Heart left ventricle (tissue), 13 donors: ENCODE results near the gene RREB1.

Experiments used
- CTCF ChIP-seq, 12 donors: fragments of 200-600 bp; sonication (generic) in 4 of 12; IDR thresholded peaks; one replicate each; pipeline versions ENCODE4 v1.5.0 to v1.8.0; 2018 to 2022; ENCODE audit warnings: antibody characterized with exemption in 12 of 12, mild to moderate bottlenecking in 5 of 12
- POLR2A ChIP-seq, 2 donors: fragments of 450-650 bp; IDR thresholded peaks; one replicate each; pipeline ENCODE4 v1.6.1; 2017; ENCODE audit warnings: antibody characterized with exemption in 2 of 2, mild to moderate bottlenecking in 2 of 2, moderate library complexity in 2 of 2
- donor health status: ischemic (EF 13 %, LVEDD 7.1; RV severe dilation, severe dysfunction).
- donor health status: DM: no; HTN: yes; CAD: no.
- donor health status: DM: no; HTN: no; CAD: no.
- donor health status: ischemic (EF 25% LVEDD 6.9; RV normal size, moderate dysfunction).
- donor health status: ischemic (EF 25% LVEDD 5.7; RV mildly dilated, moderate dysfunction).
- donor health status: ischemic (EF 35%, LVEDD 5.7; RV mildly dilated, moderate dysfunction).
- donor health status: nonischemic (EF 11% LVEDD 7.7; RV severe dilation, severe dysfunction).
- donor health status: DM: yes; HTN: yes; CAD: no.
- donor health status: PGD.
- donor health status: ischemic (EF 29% LVEDD 5.4; RV normal size, mild dysfunction).
- donor health status: nonischemic (EF 23%, LVEDD 6.1; RV moderate dilation, normal function).

DNA sequence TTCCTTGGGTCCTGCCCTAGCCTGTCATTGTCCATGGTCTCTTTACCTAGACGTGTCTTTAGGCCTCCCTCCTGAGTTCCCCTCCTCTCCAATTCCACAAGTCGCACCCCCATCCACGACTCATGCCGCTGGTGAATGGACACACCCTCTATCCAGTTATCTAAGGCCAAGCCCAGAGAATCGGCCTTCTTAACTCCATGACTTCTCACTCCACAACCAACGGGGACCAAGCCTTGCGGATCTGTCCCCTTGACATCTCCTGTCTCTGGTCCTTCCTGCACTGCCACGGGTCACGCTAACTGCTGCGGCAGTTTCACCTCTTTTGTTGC, 7.0 kb upstream of the RREB1 start:
- TF ChIP-seq CTCF (IDR thresholded peaks at IDR 0.05) (no peak), POLR2A (IDR thresholded peaks at IDR 0.05) (no peak)
